Smooth muscle cell (in vitro differentiated cells): ENCODE results near the gene CBX8. TPM values are rescaled to one million over a fixed set of nuclear protein-coding genes. Genes with fewer than 3 reads are reported as not detected.

Experiments
- DNase-seq: peaks from one replicate; lab custom pipeline; 2025; ENCODE audit not compliant: unreplicated experiment; lab: John Stamatoyannopoulos, UW
- H2AFZ ChIP-seq: fragments of 200-600 bp; sonication (generic); 2 replicates; pipeline ENCODE4 v1.6.0; 2016; ENCODE audit warnings: antibody characterized with exemption, low read depth, mild to moderate bottlenecking
- H3F3A ChIP-seq: fragments of 200-600 bp; sonication (generic); 2 replicates; pipeline ENCODE4 v1.6.0; 2017; ENCODE audit warnings: antibody characterized with exemption, low read depth
- H3K27ac ChIP-seq: fragments of 200-600 bp; sonication (generic); 2 replicates; pipeline ENCODE4 v1.5.1; 2016; ENCODE audit warnings: low read depth, mild to moderate bottlenecking
- H3K27me3 ChIP-seq: fragments of 200-600 bp; sonication (generic); 2 replicates; pipeline ENCODE4 v1.6.1; 2016; ENCODE audit warnings: low read depth, mild to moderate bottlenecking
- H3K36me3 ChIP-seq: fragments of 200-600 bp; sonication (generic); 2 replicates; pipeline ENCODE4 v1.5.1; 2016; ENCODE audit warnings: low read depth
- H3K4me1 ChIP-seq: fragments of 200-600 bp; sonication (generic); 2 replicates; pipeline ENCODE4 v1.5.1; 2016; ENCODE audit warnings: low read depth
- H3K4me2 ChIP-seq: fragments of 200-600 bp; sonication (generic); 2 replicates; pipeline ENCODE4 v1.6.0; 2016; ENCODE audit warnings: mild to moderate bottlenecking
- H3K4me3 ChIP-seq: fragments of 200-600 bp; sonication (generic); 2 replicates; pipeline ENCODE4 v1.5.1; 2016; ENCODE audit warnings: mild to moderate bottlenecking
- H3K79me2 ChIP-seq: fragments of 200-600 bp; sonication (generic); 2 replicates; pipeline ENCODE4 v1.6.0; 2016; ENCODE audit warnings: low read depth, mild to moderate bottlenecking
- H3K9ac ChIP-seq: fragments of 200-600 bp; sonication (generic); 2 replicates; pipeline ENCODE4 v1.6.0; 2016; ENCODE audit warnings: low read depth
- H3K9me3 ChIP-seq: fragments of 200-600 bp; sonication (generic); replicated peaks from 2 replicates; pipeline ENCODE4 v1.5.1; 2016; ENCODE audit warnings: low read depth
- H4K20me1 ChIP-seq: fragments of 200-600 bp; sonication (generic); 2 replicates; pipeline ENCODE4 v1.6.0; 2016; ENCODE audit warnings: low read depth
- WGBS: methylation state at CpG from one replicate; pipeline ENCODE4 v1.1.7; 2016; ENCODE audit warnings: low lambda C conversion rate; 5-methylcytosine and 5-hydroxymethylcytosine counted together
- polyA plus RNA-seq: library from polyadenylated mRNA; unstranded; fragments of >200 nt; fragmentation: Nextera tagmentation; extraction: Ambion mirVana; gene quantifications from 2 replicates; pipeline ENCODE4 v1.2.1, GENCODE V29; 2016
- total RNA-seq: library from RNA; depleted of rRNA; stranded (reverse); fragments of >200 nt; gene quantifications from 2 replicates; pipeline ENCODE4 v1.2.3, GENCODE V29; 2014
- TF ChIP-seq, protein P1 (sequence below): fragments of 200-600 bp; sonication (generic); IDR thresholded peaks from 2 replicates; pipeline ENCODE4 v1.5.1; 2017; ENCODE audit warnings: borderline replicate concordance, mild to moderate bottlenecking, antibody characterized with exemption; ENCODE audit not compliant: insufficient read depth, poor library complexity, severe bottlenecking

Gene CBX8
- total and polyA plus RNA-seq, 2 experiments from 2014 or later, result 2.6 to 4.3 TPM

DNA sequence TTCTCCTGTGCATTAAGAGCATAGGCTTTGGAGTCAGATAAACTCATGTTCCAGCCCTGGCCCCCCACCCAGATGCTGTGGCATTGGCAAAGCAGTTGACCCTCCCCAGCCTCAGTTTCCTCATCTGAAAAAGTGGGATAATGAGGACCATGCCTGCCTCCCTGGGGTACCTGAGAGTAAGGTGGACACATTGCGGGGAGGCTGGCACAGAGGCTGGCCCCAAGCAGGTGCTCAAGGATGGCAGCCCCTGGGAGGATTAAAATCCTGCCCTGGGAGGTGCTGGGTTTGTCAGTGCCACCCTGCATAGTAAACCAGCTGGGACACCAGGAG is 54.3 kb downstream of the CBX8 start:
- Histone ChIP-seq H3K9ac (no peak overlapping the region), H3K4me3 (no peak overlapping the region), H3K9me3 (no peaks in the 10 kb centered on the region), H3K4me1 (peaks cover 13% of the 10 kb centered on the region), H3K36me3 (no peaks in the 10 kb centered on the region), H4K20me1 (no peaks in the 10 kb centered on the region), H3K27me3 (peaks cover 46% of the 10 kb centered on the region), H2AFZ (no peak overlapping the region), H3K79me2 (no peaks in the 10 kb centered on the region), H3K27ac (no peak overlapping the region), H3F3A (no peaks in the 10 kb centered on the region), H3K4me2 (no peak overlapping the region)
- TF ChIP-seq, protein P1, sequence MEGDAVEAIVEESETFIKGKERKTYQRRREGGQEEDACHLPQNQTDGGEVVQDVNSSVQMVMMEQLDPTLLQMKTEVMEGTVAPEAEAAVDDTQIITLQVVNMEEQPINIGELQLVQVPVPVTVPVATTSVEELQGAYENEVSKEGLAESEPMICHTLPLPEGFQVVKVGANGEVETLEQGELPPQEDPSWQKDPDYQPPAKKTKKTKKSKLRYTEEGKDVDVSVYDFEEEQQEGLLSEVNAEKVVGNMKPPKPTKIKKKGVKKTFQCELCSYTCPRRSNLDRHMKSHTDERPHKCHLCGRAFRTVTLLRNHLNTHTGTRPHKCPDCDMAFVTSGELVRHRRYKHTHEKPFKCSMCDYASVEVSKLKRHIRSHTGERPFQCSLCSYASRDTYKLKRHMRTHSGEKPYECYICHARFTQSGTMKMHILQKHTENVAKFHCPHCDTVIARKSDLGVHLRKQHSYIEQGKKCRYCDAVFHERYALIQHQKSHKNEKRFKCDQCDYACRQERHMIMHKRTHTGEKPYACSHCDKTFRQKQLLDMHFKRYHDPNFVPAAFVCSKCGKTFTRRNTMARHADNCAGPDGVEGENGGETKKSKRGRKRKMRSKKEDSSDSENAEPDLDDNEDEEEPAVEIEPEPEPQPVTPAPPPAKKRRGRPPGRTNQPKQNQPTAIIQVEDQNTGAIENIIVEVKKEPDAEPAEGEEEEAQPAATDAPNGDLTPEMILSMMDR, result no peak
- DNase-seq, result no peak
- 81% methylated on average over 1 of the region's 1 CpG for WGBS

Other genes starting within 250 kb of the CBX8 start
- not detected in 2 replicates for gene RBFOX3, start 186.0 kb downstream of the CBX8 start, total RNA-seq
- gene RBFOX3, start 186.0 kb downstream of the CBX8 start, polyA plus RNA-seq, result 0.16 and 0.39 TPM in 2 replicates
- gene ENPP7, start 66.1 kb downstream of the CBX8 start, total RNA-seq, result not detected in 2 replicates
- gene ENPP7, start 66.1 kb downstream of the CBX8 start, polyA plus RNA-seq, result not detected in 2 replicates
- gene CBX2, start 18.9 kb downstream of the CBX8 start, total RNA-seq, result 4.0 and 7.3 TPM in 2 replicates
- gene CBX2, start 18.9 kb downstream of the CBX8 start, polyA plus RNA-seq, result 10.1 and 11.0 TPM in 2 replicates
- 17.3 and 17.4 TPM in 2 replicates for gene CBX4, start 42.4 kb upstream of the CBX8 start, total RNA-seq
- 44.6 and 47.2 TPM in 2 replicates for gene CBX4, start 42.4 kb upstream of the CBX8 start, polyA plus RNA-seq
- gene TBC1D16, start 238.8 kb upstream of the CBX8 start, total RNA-seq, result 17.4 and 26.4 TPM in 2 replicates
- gene TBC1D16, start 238.8 kb upstream of the CBX8 start, polyA plus RNA-seq, result 22.0 and 24.6 TPM in 2 replicates
- gene CCDC40, start 239.6 kb upstream of the CBX8 start, total RNA-seq, result 4.2 and 5.9 TPM in 2 replicates
- gene CCDC40, start 239.6 kb upstream of the CBX8 start, polyA plus RNA-seq, result 0.81 and 3.6 TPM in 2 replicates